NCI-H460 (cell line): ENCODE results near the gene PIWIL4. TPM values are rescaled to one million over a fixed set of nuclear protein-coding genes. Genes with fewer than 3 reads are reported as not detected.
A peak's percentile ranks its signal among the peaks of the same experiment; 100 is the strongest.
"Not testable (repeated sequence)": the region's sequence is repeated elsewhere in the genome, so short reads cannot be mapped to it uniquely, and the experiment has no call there.

Experiments
- DNase-seq: peaks from one replicate; pipeline ENCODE4 v3.0.0-alpha.2; 2016; ENCODE audit warnings: low read depth; ENCODE audit errors: extremely low read depth
- total RNA-seq: library from RNA; depleted of rRNA; stranded (reverse); fragments of >200 nt; shearing (Covaris generic); gene quantifications from 2 replicates; pipeline ENCODE4 v1.2.3, GENCODE V29; 2014

The PIWIL4 gene
- total RNA-seq, 1 experiment from 2014 or later, result 0.25 TPM

GRCh38 chr11:94583213-94583865 is 16.2 kb downstream of the PIWIL4 start:
- DNase-seq, result no peak

- DNase-seq, result no peak
Observed at GRCh38 chr11:94583866-94584500, 16.8 kb downstream of the PIWIL4 start.

- no peak for DNase-seq
Observed at GRCh38 chr11:94584978-94585377, 17.8 kb downstream of the PIWIL4 start.

GRCh38 chr11:94585399-94585798 is 18.2 kb downstream of the PIWIL4 start:
- DNase-seq, result no peak

- no peak for DNase-seq
Observed at GRCh38 chr11:94586546-94586945, 19.4 kb downstream of the PIWIL4 start.

GRCh38 chr11:94586978-94587377 is 19.8 kb downstream of the PIWIL4 start:
- DNase-seq, result no peak

- DNase-seq, result no peak
Observed at GRCh38 chr11:94588366-94588942, 21.3 kb downstream of the PIWIL4 start.

- no peak for DNase-seq
Observed at GRCh38 chr11:94590352-94591041, 23.3 kb downstream of the PIWIL4 start.

- no peak for DNase-seq
Observed at GRCh38 chr11:94593030-94593429, 25.9 kb downstream of the PIWIL4 start.

- DNase-seq, result no peak
Observed at GRCh38 chr11:94595076-94595475, 27.9 kb downstream of the PIWIL4 start.

- DNase-seq, result no peak
Observed at GRCh38 chr11:94597896-94598295, 30.7 kb downstream of the PIWIL4 start.

- no peak for DNase-seq
Observed at GRCh38 chr11:94599510-94599909, 32.3 kb downstream of the PIWIL4 start.

- peak; percentile 71 for DNase-seq
Observed at GRCh38 chr11:94602430-94603372, 35.5 kb downstream of the PIWIL4 start.

- DNase-seq, result no peak
Observed at GRCh38 chr11:94603587-94603986, 36.4 kb downstream of the PIWIL4 start.

- DNase-seq, result no peak
Observed at GRCh38 chr11:94604482-94604881, 37.3 kb downstream of the PIWIL4 start.

GRCh38 chr11:94613120-94613519 is 46.0 kb downstream of the PIWIL4 start:
- no peak for DNase-seq

- peak; percentile 74 for DNase-seq
Observed at GRCh38 chr11:94623120-94623735, 56.1 kb downstream of the PIWIL4 start.

- DNase-seq, result not testable (repeated sequence)
Observed at GRCh38 chr11:94625422-94625821, 58.3 kb downstream of the PIWIL4 start.

- DNase-seq, result not testable (repeated sequence)
Observed at GRCh38 chr11:94627003-94627560, 59.9 kb downstream of the PIWIL4 start.

GRCh38 chr11:94629741-94630140 is 62.6 kb downstream of the PIWIL4 start:
- DNase-seq, result no peak
